HG03469 (cell line): ENCODE results near the gene TMEM141.
"Not testable (repeated sequence)": the region's sequence is repeated elsewhere in the genome, so short reads cannot be mapped to it uniquely, and the experiment has no call there.

ENCODE experiments used
- ATAC-seq: cut with Tn5 transposase; IDR thresholded peaks from one replicate; pipeline ENCODE4 v1.9.1; 2021; ENCODE audit warnings: mild to moderate bottlenecking, moderate library complexity, moderate number of reproducible peaks; ENCODE audit not compliant: unreplicated experiment

The TMEM141 gene

GRCh38 chr9:136755302-136756133, 35.6 kb upstream of the TMEM141 start:
- ATAC-seq: not testable (repeated sequence)

GRCh38 chr9:136756134-136756438, 35.1 kb upstream of the TMEM141 start:
- no peak for ATAC-seq

GRCh38 chr9:136756836-136757235, 34.3 kb upstream of the TMEM141 start:
- no peak for ATAC-seq

- ATAC-seq: no peak
Measured at GRCh38 chr9:136757328-136757727, 33.8 kb upstream of the TMEM141 start.

GRCh38 chr9:136757751-136758140, 33.4 kb upstream of the TMEM141 start:
- no peak for ATAC-seq

GRCh38 chr9:136759001-136759400, 32.1 kb upstream of the TMEM141 start:
- no peak for ATAC-seq

- no peak for ATAC-seq
Measured at GRCh38 chr9:136759436-136760325, 31.5 kb upstream of the TMEM141 start.

- no peak for ATAC-seq
Measured at GRCh38 chr9:136760424-136760823, 30.7 kb upstream of the TMEM141 start.

GRCh38 chr9:136760834-136761544, 30.2 kb upstream of the TMEM141 start:
- not testable (repeated sequence) for ATAC-seq

GRCh38 chr9:136761545-136761981, 29.6 kb upstream of the TMEM141 start:
- no peak for ATAC-seq

- no peak for ATAC-seq
Measured at GRCh38 chr9:136762221-136762691, 28.9 kb upstream of the TMEM141 start.

GRCh38 chr9:136762915-136763648, 28.1 kb upstream of the TMEM141 start:
- no peak for ATAC-seq

GRCh38 chr9:136763649-136764035, 27.5 kb upstream of the TMEM141 start:
- no peak for ATAC-seq

- no peak for ATAC-seq
Measured at GRCh38 chr9:136764301-136764891, 26.7 kb upstream of the TMEM141 start, which contains the start of gene LCN15. Gene LCN15, minus strand, starts transcription at chr9:136764518. Its CDS starts 30 bp downstream, at chr9:136764488.

GRCh38 chr9:136765041-136765440, 26.1 kb upstream of the TMEM141 start:
- no peak for ATAC-seq

GRCh38 chr9:136765745-136766409, 25.3 kb upstream of the TMEM141 start:
- not testable (repeated sequence) for ATAC-seq

GRCh38 chr9:136766410-136767120, 24.6 kb upstream of the TMEM141 start:
- ATAC-seq: not testable (repeated sequence)

GRCh38 chr9:136769710-136770191, 21.4 kb upstream of the TMEM141 start:
- no peak for ATAC-seq
